Measurements from ENCODE around the gene ZDHHC12. TPM values are rescaled to one million over a fixed set of nuclear protein-coding genes. Genes with fewer than 3 reads are reported as not detected.

The ZDHHC12 gene
- total and polyA plus RNA-seq, 3 donors from 2014 or later, result 36.4 to 57.5 (median 39.3) TPM

GRCh38 chr9:128675382-128675781, 48.5 kb downstream of the ZDHHC12 start:
- Histone ChIP-seq H3K9me3 (no peaks in the 10 kb centered on the region), H3K36me3 (ENCODE audit: low read depth, missing control alignments) (no peaks in the 10 kb centered on the region), H3K4me3 (no peak overlapping the region), H3K4me1 (no peaks in the 10 kb centered on the region), H3K27me3 (no peaks in the 10 kb centered on the region), H3K27ac (no peak overlapping the region)
- TF ChIP-seq POLR2A (IDR thresholded peaks at IDR 0.05), result no peak
- TF ChIP-seq CTCF (IDR thresholded peaks at IDR 0.05), result no peak
- intact Hi-C loops (cut with DNase I; ENCODE audit: low total_unique reads), result no loop called here
- 90 to 98% methylated on average over 4 of the region's 4 CpGs for WGBS, 2 donors
- DNase-seq, result no peak

Small RNA genes within 50 kb of the gene (small RNA-seq; reads per million reads assigned to genes)
- gene RF00017, result 0 reads per million in 2 donors
- gene RN7SL560P, result 0 to 0.19 reads per million in 2 donors

Other genes with a start within 250 kb of the ZDHHC12 start
- gene GLE1, start 219.4 kb downstream of the ZDHHC12 start, total RNA-seq, result 10 to 100 TPM; 44.7 to 59.7 TPM
- gene GLE1, start 219.4 kb downstream of the ZDHHC12 start, polyA plus RNA-seq (ENCODE audit: insufficient read depth, low read depth, low replicate concordance), result 82.3 TPM
- gene SPTAN1, start 171.5 kb downstream of the ZDHHC12 start, total RNA-seq, result 100 to 1,000 TPM; 653 to 665 TPM
- gene SPTAN1, start 171.5 kb downstream of the ZDHHC12 start, polyA plus RNA-seq (ENCODE audit: insufficient read depth, low read depth, low replicate concordance), result 299 TPM
- 10 to 100 TPM; 78.4 to 96.7 TPM for gene DYNC2I2, start 67.3 kb downstream of the ZDHHC12 start, total RNA-seq
- gene DYNC2I2, start 67.3 kb downstream of the ZDHHC12 start, polyA plus RNA-seq (ENCODE audit: insufficient read depth, low read depth, low replicate concordance), result 102 TPM
- 100 to 1,000 TPM; 113 to 142 TPM for gene SET, start 34.9 kb downstream of the ZDHHC12 start, total RNA-seq
- gene SET, start 34.9 kb downstream of the ZDHHC12 start, polyA plus RNA-seq (ENCODE audit: insufficient read depth, low read depth, low replicate concordance), result 159 TPM
- gene PKN3, start 21.6 kb downstream of the ZDHHC12 start, total RNA-seq, result 1 to 10 TPM; 3.6 to 7.2 TPM
- gene PKN3, start 21.6 kb downstream of the ZDHHC12 start, polyA plus RNA-seq (ENCODE audit: insufficient read depth, low read depth, low replicate concordance), result 4.2 TPM
- gene ZER1, start 47.8 kb upstream of the ZDHHC12 start, total RNA-seq, result 100 to 1,000 TPM in 1 of 2 donors, 10 to 100 TPM in 1; 96.8 to 112 TPM
- gene ZER1, start 47.8 kb upstream of the ZDHHC12 start, polyA plus RNA-seq (ENCODE audit: insufficient read depth, low read depth, low replicate concordance), result 118 TPM
- gene TBC1D13, start 63.1 kb upstream of the ZDHHC12 start, total RNA-seq, result 10 to 100 TPM; 14.3 to 15.7 TPM
- 15.5 TPM for gene TBC1D13, start 63.1 kb upstream of the ZDHHC12 start, polyA plus RNA-seq (ENCODE audit: insufficient read depth, low read depth, low replicate concordance)
- gene ENDOG, start 94.4 kb upstream of the ZDHHC12 start, total RNA-seq, result 10 to 100 TPM; 28.9 to 30.4 TPM
- gene ENDOG, start 94.4 kb upstream of the ZDHHC12 start, polyA plus RNA-seq (ENCODE audit: insufficient read depth, low read depth, low replicate concordance), result 33.9 TPM
- 10 to 100 TPM; 34.0 to 43.2 TPM for gene SPOUT1, start 105.7 kb upstream of the ZDHHC12 start, total RNA-seq
- gene SPOUT1, start 105.7 kb upstream of the ZDHHC12 start, polyA plus RNA-seq (ENCODE audit: insufficient read depth, low read depth, low replicate concordance), result 14.4 TPM
- gene KYAT1, start 157.8 kb upstream of the ZDHHC12 start, total RNA-seq, result 10 to 100 TPM; 14.0 to 18.0 TPM
- gene KYAT1, start 157.8 kb upstream of the ZDHHC12 start, polyA plus RNA-seq (ENCODE audit: insufficient read depth, low read depth, low replicate concordance), result 11.6 TPM
- gene LRRC8A, start 158.0 kb upstream of the ZDHHC12 start, total RNA-seq, result 10 to 100 TPM; 54.3 to 61.3 TPM
- gene LRRC8A, start 158.0 kb upstream of the ZDHHC12 start, polyA plus RNA-seq (ENCODE audit: insufficient read depth, low read depth, low replicate concordance), result 30.9 TPM
- 10 to 100 TPM; 10.9 to 18.5 TPM for gene PHYHD1, start 196.9 kb upstream of the ZDHHC12 start, total RNA-seq
- gene PHYHD1, start 196.9 kb upstream of the ZDHHC12 start, polyA plus RNA-seq (ENCODE audit: insufficient read depth, low read depth, low replicate concordance), result 15.1 TPM
- gene DOLK, start 223.5 kb upstream of the ZDHHC12 start, total RNA-seq, result 10 to 100 TPM; 26.4 to 29.4 TPM
- 36.9 TPM for gene DOLK, start 223.5 kb upstream of the ZDHHC12 start, polyA plus RNA-seq (ENCODE audit: insufficient read depth, low read depth, low replicate concordance)
- 100 to 1,000 TPM; 165 to 184 TPM for gene NUP188, start 223.6 kb upstream of the ZDHHC12 start, total RNA-seq
- gene NUP188, start 223.6 kb upstream of the ZDHHC12 start, polyA plus RNA-seq (ENCODE audit: insufficient read depth, low read depth, low replicate concordance), result 241 TPM

All from testis (tissue), 3 donors.